H1 (cell line): ENCODE measurements around the gene RAB31. TPM values are rescaled to one million over a fixed set of nuclear protein-coding genes. Genes with fewer than 3 reads are reported as not detected.
A peak's percentile ranks its signal among the peaks of the same experiment; 100 is the strongest.

ENCODE experiments used
- CTCF ChIA-PET: fragments of 300-600 bp; sonication (Branson Sonifier 250); formaldehyde crosslinking; loops from one replicate; lab custom pipeline; 2021; ENCODE audit not compliant: partially characterized antibody; lab: Charles Lee
- POLR2A ChIA-PET: fragments of 300-600 bp; sonication (Branson Sonifier 250); formaldehyde crosslinking; loops from one replicate; lab custom pipeline; 2021; ENCODE audit warnings: inconsistent platforms; ENCODE audit not compliant: partially characterized antibody; lab: Charles Lee
- DNase-seq, 2 experiments: peaks; one replicate each; pipeline versions ENCODE4 v3.0.0 to v3.0.0-alpha.2; 2010 to 2022; ENCODE audit warnings: low spot score in 2 of 2, low read depth in 1 of 2, mixed read lengths in 1 of 2
- FAIRE-seq: peaks from 2 replicates; lab custom pipeline; 2011; peaks lifted over from hg19 to GRCh38; lab: Jason Lieb, UNC
- H2AFZ ChIP-seq: 2 replicates; pipeline ENCODE4 v1.8.1; 2012; ENCODE audit warnings: low read length, inconsistent platforms
- H2AK5ac ChIP-seq: 2 replicates; pipeline ENCODE4 v1.6.1; 2013; ENCODE audit warnings: low read depth, low read length
- H2BK120ac ChIP-seq: replicated peaks from 2 replicates; pipeline ENCODE3; 2013; ENCODE audit warnings: low read depth, low read length, inconsistent platforms
- H2BK12ac ChIP-seq: 2 replicates; pipeline ENCODE4 v1.6.1; 2013; ENCODE audit warnings: low read depth, low read length
- H2BK15ac ChIP-seq: 2 replicates; pipeline ENCODE4 v1.6.1; 2013; ENCODE audit warnings: low read length
- H2BK20ac ChIP-seq: 2 replicates; pipeline ENCODE4 v1.6.1; 2013; ENCODE audit warnings: low read length
- H2BK5ac ChIP-seq: 2 replicates; pipeline ENCODE4 v1.6.1; 2013; ENCODE audit warnings: low read depth, low read length
- H3K14ac ChIP-seq: 2 replicates; pipeline ENCODE4 v1.6.1; 2013; ENCODE audit warnings: inconsistent platforms; ENCODE audit not compliant: insufficient read length
- H3K18ac ChIP-seq: 2 replicates; pipeline ENCODE4 v1.6.1; 2013; ENCODE audit warnings: low read length; ENCODE audit errors: extremely low read depth
- H3K23ac ChIP-seq: 2 replicates; pipeline ENCODE4 v1.6.1; 2013; ENCODE audit warnings: inconsistent platforms; ENCODE audit not compliant: insufficient read length
- H3K23me2 ChIP-seq: 2 replicates; pipeline ENCODE4 v1.6.1; 2013; ENCODE audit warnings: low read depth, low read length
- H3K27ac ChIP-seq: 2 replicates; pipeline ENCODE4 v1.6.1; 2011; ENCODE audit warnings: low read depth, low read length, inconsistent platforms
- H3K27me3 ChIP-seq, 4 experiments: replicated peaks in 1 of 4; 1 replicate in 1 of 4; 2 replicates in 3 of 4; pipeline versions ENCODE4 v1.6.1 to v1.8.1; 2011 to 2013; ENCODE audit warnings: low read length in 3 of 4, mild to moderate bottlenecking in 3 of 4, inconsistent platforms in 2 of 4, mixed read lengths in 2 of 4, moderate library complexity in 1 of 4; ENCODE audit not compliant: control insufficient read depth in 3 of 4, insufficient read depth in 3 of 4; ENCODE audit errors: extremely low read depth in 1 of 4
- H3K36me3 ChIP-seq, 4 experiments: 2 replicates each; pipeline versions ENCODE4 v1.6.1 to v1.8.1; 2011 to 2013; ENCODE audit warnings: mild to moderate bottlenecking in 4 of 4, low read length in 3 of 4, moderate library complexity in 2 of 4, control low read depth in 1 of 4, inconsistent platforms in 1 of 4; ENCODE audit not compliant: insufficient read depth in 4 of 4, control insufficient read depth in 2 of 4
- H3K4ac ChIP-seq: replicated peaks from 2 replicates; pipeline ENCODE3; 2013; ENCODE audit warnings: low read length, low read depth, mixed read lengths, inconsistent platforms; ENCODE audit not compliant: insufficient read length
- H3K4me1 ChIP-seq, 4 experiments: replicated peaks in 1 of 4; 1 replicate in 1 of 4; 2 replicates in 3 of 4; pipeline versions ENCODE4 v1.6.1 to v1.8.1; 2011 to 2013; ENCODE audit warnings: low read length in 3 of 4, inconsistent platforms in 2 of 4, mixed read lengths in 1 of 4; ENCODE audit not compliant: insufficient read depth in 4 of 4, control insufficient read depth in 3 of 4
- H3K4me2 ChIP-seq, 2 experiments: 2 replicates each; pipeline versions ENCODE4 v1.6.1 to v1.8.1; 2011 to 2013; ENCODE audit warnings: low read depth in 2 of 2, low read length in 2 of 2, control low read depth in 1 of 2, inconsistent platforms in 1 of 2, mild to moderate bottlenecking in 1 of 2; ENCODE audit not compliant: insufficient read depth in 1 of 2
- H3K4me3 ChIP-seq, 4 experiments: fragments of 200-600, 300-600 bp in 1 of 4; sonication (generic), shearing (Covaris generic), sonication (Bioruptor Twin) in 1 of 4; 2 replicates each; pipeline versions ENCODE4 v1.5.1 to v1.8.1; 2011 to 2016; ENCODE audit warnings: low read length in 4 of 4, low read depth in 3 of 4, control low read depth in 2 of 4, inconsistent platforms in 2 of 4, mild to moderate bottlenecking in 2 of 4, mixed read lengths in 1 of 4, moderate library complexity in 1 of 4; ENCODE audit not compliant: insufficient read depth in 2 of 4; ENCODE audit errors: extremely low read depth in 1 of 4
- H3K56ac ChIP-seq: replicated peaks from 2 replicates; pipeline ENCODE3; 2013; ENCODE audit warnings: low read depth, mild to moderate bottlenecking, mixed read lengths, low read length, inconsistent platforms; ENCODE audit not compliant: insufficient read length
- H3K79me1 ChIP-seq: 2 replicates; pipeline ENCODE4 v1.6.1; 2013; ENCODE audit warnings: low read depth, low read length, control low read depth
- H3K79me2 ChIP-seq, 2 experiments: 2 replicates each; pipeline versions ENCODE4 v1.6.1 to v1.8.1; 2012 to 2013; ENCODE audit warnings: low read length in 2 of 2, mild to moderate bottlenecking in 2 of 2, inconsistent platforms in 1 of 2; ENCODE audit not compliant: insufficient read depth in 2 of 2, control insufficient read depth in 1 of 2
- H3K9ac ChIP-seq, 4 experiments: replicated peaks in 1 of 4; 1 replicate in 1 of 4; 2 replicates in 3 of 4; pipeline versions ENCODE4 v1.6.1 to v1.8.1; 2011 to 2013; ENCODE audit warnings: low read depth in 3 of 4, low read length in 3 of 4, control low read depth in 2 of 4, mild to moderate bottlenecking in 2 of 4, moderate library complexity in 2 of 4, inconsistent platforms in 1 of 4; ENCODE audit errors: extremely low read depth in 1 of 4
- H3K9me3 ChIP-seq, 2 experiments: 2 replicates each; pipeline versions ENCODE4 v1.6.1 to v1.8.1; 2012 to 2013; ENCODE audit warnings: mild to moderate bottlenecking in 2 of 2, moderate library complexity in 2 of 2, control low read depth in 1 of 2, inconsistent platforms in 1 of 2, low read depth in 1 of 2, low read length in 1 of 2, mixed read lengths in 1 of 2; ENCODE audit not compliant: insufficient read depth in 2 of 2
- H4K20me1 ChIP-seq, 2 experiments: replicated peaks in 1 of 2; 2 replicates each; pipeline versions ENCODE3 to v1.8.1; 2011 to 2013; ENCODE audit warnings: inconsistent platforms in 2 of 2, low read length in 2 of 2, mild to moderate bottlenecking in 1 of 2; ENCODE audit not compliant: insufficient read depth in 2 of 2, control insufficient read depth in 1 of 2
- H4K5ac ChIP-seq: 2 replicates; pipeline ENCODE4 v1.6.1; 2013; ENCODE audit warnings: low read length, low read depth, mixed read lengths, inconsistent platforms; ENCODE audit not compliant: insufficient read length
- H4K8ac ChIP-seq: 2 replicates; pipeline ENCODE4 v1.8.0; 2013; ENCODE audit warnings: mild to moderate bottlenecking, moderate library complexity, low read length, inconsistent platforms; ENCODE audit not compliant: insufficient read depth; ENCODE audit errors: extremely low read depth
- H4K91ac ChIP-seq: replicated peaks from 2 replicates; pipeline ENCODE3; 2013; ENCODE audit warnings: low read length, mixed read lengths, inconsistent platforms; ENCODE audit not compliant: insufficient read length
- CBX5 ChIP-seq: fragments of 300-800, 300-1000 bp; sonication (generic); IDR thresholded peaks from 2 replicates; pipeline ENCODE4 v1.7.1; 2016; ENCODE audit warnings: antibody characterized with exemption, low read length, low read depth
- CTCF ChIP-seq, 3 experiments: IDR thresholded peaks; 1 replicate in 2 of 3; 2 replicates in 1 of 3; pipeline versions ENCODE4 v1.5.1 to v1.6.1; 2011; ENCODE audit warnings: low read length in 3 of 3, mild to moderate bottlenecking in 3 of 3, inconsistent platforms in 2 of 3, low read depth in 1 of 3, moderate library complexity in 1 of 3; ENCODE audit not compliant: insufficient read depth in 1 of 3; ENCODE audit errors: control extremely low read depth in 1 of 3
- EP300 ChIP-seq, 2 experiments: IDR thresholded peaks; 1 replicate in 1 of 2; 2 replicates in 1 of 2; pipeline ENCODE4 v1.6.1; 2011 to 2012; ENCODE audit warnings: low read depth in 2 of 2, low read length in 2 of 2, mild to moderate bottlenecking in 2 of 2, borderline replicate concordance in 1 of 2, inconsistent platforms in 1 of 2, moderate library complexity in 1 of 2
- PHF8 ChIP-seq: fragments of 200-600 bp; sonication (generic); conservative IDR thresholded peaks from 2 replicates; pipeline ENCODE4 v1.7.1; 2012; ENCODE audit warnings: low read depth, mild to moderate bottlenecking, inconsistent platforms, low read length, moderate library complexity
- RNF2 ChIP-seq: fragments of 200-900, 300-1000 bp; sonication (generic); IDR thresholded peaks from 2 replicates; pipeline ENCODE4 v1.7.1; 2016; ENCODE audit warnings: borderline replicate concordance, low read depth, mild to moderate bottlenecking, antibody characterized with exemption, low read length; ENCODE audit not compliant: poor library complexity, severe bottlenecking; ENCODE audit errors: missing control alignments
- SIN3A ChIP-seq, 2 experiments: IDR thresholded peaks in 1 of 2; conservative IDR thresholded peaks in 1 of 2; 2 replicates each; pipeline ENCODE4 v1.6.1; 2011 to 2012; ENCODE audit warnings: low read length in 2 of 2, improper control_type of control experiment in 1 of 2, low read depth in 1 of 2, mild to moderate bottlenecking in 1 of 2
- SIRT6 ChIP-seq: IDR thresholded peaks from one replicate; pipeline ENCODE4 v1.7.1; 2012; ENCODE audit warnings: low read length, inconsistent platforms
- SRF ChIP-seq: IDR thresholded peaks from 2 replicates; pipeline ENCODE4 v1.6.1; 2011; ENCODE audit warnings: mild to moderate bottlenecking, low read depth, low read length, moderate library complexity
- SUZ12 ChIP-seq: fragments of 200-600 bp; sonication (generic); IDR thresholded peaks from 2 replicates; pipeline ENCODE4 v1.6.1; 2012; ENCODE audit warnings: mild to moderate bottlenecking, inconsistent platforms, low read length, moderate library complexity, mixed read lengths
- YY1 ChIP-seq: IDR thresholded peaks from 2 replicates; pipeline ENCODE4 v1.6.1; 2011; ENCODE audit warnings: low read depth, mild to moderate bottlenecking, low read length
- WGBS, 2 experiments: shearing (Covaris generic) in 1 of 2; methylation state at CpG; one replicate each; pipeline versions ENCODE4 v1.1.6 to v1.1.7; 2013 to 2015; ENCODE audit warnings: low lambda C conversion rate in 2 of 2, mixed read lengths in 2 of 2, inconsistent platforms in 1 of 2, low coverage in 1 of 2, missing lambda C conversion rate in 1 of 2; ENCODE audit not compliant: insufficient replicate concordance in 2 of 2, insufficient coverage in 1 of 2, insufficient read length in 1 of 2; ENCODE audit errors: extremely low coverage in 1 of 2, missing lambda C conversion rate in 1 of 2; 5-methylcytosine and 5-hydroxymethylcytosine counted together
- polyA plus RNA-seq, 7 experiments: library from polyadenylated mRNA; depleted of rRNA in 3 of 7; stranded (reverse) in 5 of 7; unstranded in 2 of 7; fragments of >200 nt in 5 of 7; fragments of 200-250 nt in 2 of 7; gene quantifications; 1 replicate in 5 of 7; 2 replicates in 1 of 7; 4 replicates in 1 of 7; pipeline versions ENCODE4 v1.2.1 to v1.2.3, GENCODE V29; 2011 to 2013; ENCODE audit warnings: missing spikeins in 2 of 7, mixed read lengths in 2 of 7
- total RNA-seq: library from RNA; stranded (reverse); fragmentation: NEBNext Ultra II Directional; extraction: Animal tissue kit (Norgen Biotek cat#: 25700); gene quantifications from 2 replicates; pipeline ENCODE4 v1.2.1, GENCODE V29; 2021

RAB31 gene
- total and polyA plus RNA-seq, 2 of the 8 experiments (the other 6 are each of a cell fraction or from before 2014, with no cell fraction given): 15.2 to 40.9 TPM

GRCh38 chr18:9685615-9685890, 22.5 kb upstream of the RAB31 start:
- CTCF ChIA-PET: interaction anchor here (0.9 to 1.3 kb wide), 4 partner anchors 11 to 265 kb away, joined by 3 to 5 read pairs (median 3); no protein-coding TSS in a partner anchor
- Histone ChIP-seq H3K4me2 (no peak overlapping the region), H3K9ac (no peak overlapping the region)

More at GRCh38 chr18:9685615-9685890, 22.5 kb upstream of the RAB31 start:
- no peak for FAIRE-seq
- Histone ChIP-seq H2AFZ (peak overlapping the region; percentile 17; the same call in 1 of the 2 replicates), H2BK5ac (no peak overlapping the region), H3K27me3 (no peaks in the 10 kb centered on the region), H3K14ac (no peak overlapping the region), H3K4me3 (no peak overlapping the region), H3K79me2 (no peaks in the 10 kb centered on the region), H3K27ac (no peak overlapping the region), H3K4ac (no peak overlapping the region), H2AK5ac (no peak overlapping the region), H3K23ac (no peak overlapping the region), H4K8ac (no peak overlapping the region), H3K4me1 (peaks cover 0 to 9% (median 5%) of the 10 kb centered on the region in 4 experiments; a peak in 3 of 7 replicates), H2BK20ac (no peak overlapping the region), H2BK15ac (no peak overlapping the region), H3K23me2 (no peaks in the 10 kb centered on the region), H4K5ac (no peak overlapping the region), H2BK12ac (no peak overlapping the region), H4K91ac (no peak overlapping the region), H2BK120ac (no peak overlapping the region), H3K79me1 (no peaks in the 10 kb centered on the region), H3K56ac (no peak overlapping the region), H3K36me3 (no peaks in the 10 kb centered on the region), H3K18ac (no peak overlapping the region), H3K9me3 (no peaks in the 10 kb centered on the region), H4K20me1 (no peaks in the 10 kb centered on the region)
- 89% methylated on average over 4 of the region's 4 CpGs; no CpG with 5 or more reads in 1 of the 2 experiments for WGBS, 2 experiments
- TF ChIP-seq SIRT6 (no peak), CTCF (IDR thresholded peaks at IDR 0.05; ENCODE audit: control extremely low read depth in 1 of 3, insufficient read depth in 1 of 3, low read depth in 1 of 3, low read length in 3 of 3) (no peak), SRF (no peak), CBX5 (no peak), PHF8 (no peak), YY1 (no peak), SIN3A (conservative IDR thresholded peaks at IDR 0.05 in 1 of 2, IDR thresholded peaks at IDR 0.05 in 1 of 2; ENCODE audit: low read depth in 1 of 2, low read length in 2 of 2) (no peak), SUZ12 (no peak), RNF2 (no peak), EP300 (IDR thresholded peaks at IDR 0.05; ENCODE audit: borderline replicate concordance in 1 of 2, low read depth in 2 of 2, low read length in 2 of 2) (no peak)
- no peak for DNase-seq
- POLR2A ChIA-PET: no interaction called here
